GM18502 (cell line): Measurements from ENCODE around the gene SPRED1.
"Not testable (repeated sequence)": the region's sequence is repeated elsewhere in the genome, so short reads cannot be mapped to it uniquely, and the experiment has no call there.

Source experiments
- ATAC-seq: cut with Tn5 transposase; IDR thresholded peaks from one replicate; pipeline ENCODE4 v1.9.1; 2021; ENCODE audit warnings: mild to moderate bottlenecking; ENCODE audit not compliant: unreplicated experiment, poor library complexity

The SPRED1 gene

DNA sequence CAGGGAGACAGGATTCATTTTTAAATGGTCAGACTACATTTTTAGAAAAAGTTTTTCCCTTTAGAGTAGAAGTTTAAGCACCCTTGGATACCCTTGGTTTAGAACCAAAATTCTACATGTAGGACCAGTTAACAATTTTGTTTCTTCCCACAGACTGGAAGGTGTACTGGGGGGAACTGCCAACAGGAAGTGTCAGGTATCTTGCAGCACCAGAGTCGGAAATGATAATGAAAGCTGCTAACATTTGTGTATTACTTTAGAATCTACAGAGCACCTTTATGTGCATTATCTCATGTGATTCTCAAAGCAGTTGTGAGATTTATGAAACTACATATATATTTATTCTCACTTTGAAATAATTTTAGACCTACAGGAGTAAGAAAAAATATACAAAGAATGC, 21.5 kb downstream of the SPRED1 start:
- no peak for ATAC-seq

DNA sequence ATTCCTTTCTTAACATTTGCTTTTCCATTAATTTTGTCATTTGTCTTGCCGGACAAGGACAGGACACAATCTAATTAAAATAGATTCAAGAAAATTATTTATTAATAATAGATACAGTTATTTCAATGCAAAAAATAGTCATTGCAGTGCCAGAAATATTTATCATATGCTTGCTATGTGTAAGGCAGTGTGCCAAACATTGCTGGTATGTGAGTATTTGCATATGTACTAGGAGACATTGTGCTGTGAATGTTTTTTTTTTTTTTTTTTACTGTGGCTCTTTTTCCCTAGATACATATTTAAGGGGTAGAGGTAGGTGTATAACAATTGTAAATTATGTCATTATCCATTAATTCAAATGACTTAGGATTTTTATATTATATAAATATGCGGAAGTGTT, 23.3 kb downstream of the SPRED1 start:
- ATAC-seq, result no peak

DNA sequence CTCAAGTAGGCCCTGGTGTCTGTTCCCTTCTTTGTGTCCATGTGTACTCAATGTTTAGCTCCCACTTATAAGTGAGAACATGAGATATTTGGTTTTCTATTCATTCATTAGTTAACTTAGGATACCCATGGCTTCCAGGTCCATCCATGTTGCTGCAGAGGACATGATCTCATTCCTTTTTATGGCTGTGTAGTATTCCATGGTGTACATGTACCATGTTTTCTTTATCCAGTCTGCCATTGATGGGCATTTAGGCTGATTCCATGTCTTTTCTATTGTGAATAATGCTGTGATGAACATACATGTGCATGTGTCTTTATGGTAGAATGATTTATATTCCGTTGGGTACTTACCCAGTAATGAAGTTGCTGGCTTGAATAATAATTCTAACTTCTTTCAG, 24.6 kb downstream of the SPRED1 start:
- not testable (repeated sequence) for ATAC-seq

- no peak for ATAC-seq
These were observed 28.4 kb downstream of the SPRED1 start for GRCh38 chr15:38281031-38281430.

GRCh38 chr15:38283010-38283409, 30.4 kb downstream of the SPRED1 start:
- no peak for ATAC-seq

- no peak for ATAC-seq
These were observed 32.8 kb downstream of the SPRED1 start for GRCh38 chr15:38285456-38285855.

DNA sequence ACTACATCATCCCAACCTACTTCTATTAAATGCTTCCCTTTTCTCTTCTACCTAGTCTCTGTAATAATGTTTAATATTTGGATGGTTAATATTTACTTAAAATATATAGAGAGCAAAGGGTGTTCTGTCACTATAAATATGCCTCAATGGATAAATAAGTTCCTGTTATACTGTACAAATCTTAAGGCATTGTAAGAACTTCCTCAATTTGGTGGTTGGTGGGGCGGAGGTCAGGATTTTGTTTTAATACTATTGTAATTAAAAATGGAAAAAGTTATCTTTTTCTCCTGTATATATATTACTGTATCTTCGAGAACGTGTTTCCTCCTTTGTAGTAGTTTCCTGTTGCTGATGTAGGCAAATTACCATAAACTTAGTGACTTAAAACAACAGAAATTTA, 41.5 kb downstream of the SPRED1 start:
- ATAC-seq, result no peak

DNA sequence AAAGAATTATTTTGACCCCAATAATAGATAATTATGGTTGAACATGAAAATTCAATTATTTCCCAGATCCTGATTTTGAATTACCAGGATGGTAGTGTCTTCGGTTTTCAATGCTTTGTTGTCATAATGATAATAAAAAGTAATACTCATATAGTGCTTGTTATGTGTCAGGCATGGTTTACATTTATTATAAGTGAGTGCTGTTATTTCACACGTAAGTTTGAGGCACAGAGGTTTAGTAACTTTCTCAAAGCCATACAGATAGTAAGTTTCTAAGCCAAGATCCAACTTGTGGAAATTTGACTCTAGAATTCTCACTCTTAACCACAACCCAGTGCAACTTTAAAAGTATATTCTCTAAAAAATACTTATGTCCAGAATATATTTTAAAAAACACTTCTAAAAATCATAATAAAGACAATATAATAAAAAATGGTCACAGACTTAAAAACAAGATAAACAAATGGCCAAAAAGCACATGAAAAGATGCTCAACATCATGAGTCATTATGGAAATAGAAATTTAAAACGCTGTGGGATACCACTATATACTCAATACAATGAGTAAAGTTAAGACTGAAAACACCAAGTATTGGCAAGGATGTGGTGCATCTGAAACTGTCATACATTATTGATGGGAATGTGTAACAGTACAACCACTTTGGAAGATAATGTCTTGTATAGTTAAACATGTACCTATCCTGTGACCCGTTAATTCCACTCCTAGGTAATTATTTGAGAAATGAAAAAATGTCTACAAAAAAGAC, 45.2 kb downstream of the SPRED1 start:
- ATAC-seq, result peak; percentile 86

DNA sequence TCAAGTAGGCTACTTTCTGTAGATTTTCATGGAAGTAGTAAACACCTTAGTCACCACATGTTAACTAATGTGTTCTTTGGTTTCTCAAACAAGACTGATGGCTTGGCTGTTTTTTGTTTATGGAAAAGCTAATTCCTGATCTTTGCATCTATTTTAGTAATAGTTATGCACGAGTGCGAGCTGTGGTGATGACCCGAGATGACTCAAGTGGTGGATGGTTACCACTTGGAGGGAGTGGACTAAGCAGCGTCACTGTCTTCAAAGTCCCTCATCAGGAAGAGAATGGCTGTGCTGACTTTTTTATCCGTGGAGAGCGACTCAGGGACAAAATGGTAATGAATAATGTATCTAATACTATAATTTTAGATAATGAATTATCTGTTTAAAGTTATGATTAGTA, 46.6 kb downstream of the SPRED1 start:
- ATAC-seq, result no peak

- no peak for ATAC-seq
These were observed 47.8 kb downstream of the SPRED1 start for GRCh38 chr15:38300395-38300794.

GRCh38 chr15:38304481-38304880, 51.8 kb downstream of the SPRED1 start:
- ATAC-seq, result no peak

GRCh38 chr15:38307251-38307650, 54.6 kb downstream of the SPRED1 start:
- ATAC-seq, result no peak

DNA sequence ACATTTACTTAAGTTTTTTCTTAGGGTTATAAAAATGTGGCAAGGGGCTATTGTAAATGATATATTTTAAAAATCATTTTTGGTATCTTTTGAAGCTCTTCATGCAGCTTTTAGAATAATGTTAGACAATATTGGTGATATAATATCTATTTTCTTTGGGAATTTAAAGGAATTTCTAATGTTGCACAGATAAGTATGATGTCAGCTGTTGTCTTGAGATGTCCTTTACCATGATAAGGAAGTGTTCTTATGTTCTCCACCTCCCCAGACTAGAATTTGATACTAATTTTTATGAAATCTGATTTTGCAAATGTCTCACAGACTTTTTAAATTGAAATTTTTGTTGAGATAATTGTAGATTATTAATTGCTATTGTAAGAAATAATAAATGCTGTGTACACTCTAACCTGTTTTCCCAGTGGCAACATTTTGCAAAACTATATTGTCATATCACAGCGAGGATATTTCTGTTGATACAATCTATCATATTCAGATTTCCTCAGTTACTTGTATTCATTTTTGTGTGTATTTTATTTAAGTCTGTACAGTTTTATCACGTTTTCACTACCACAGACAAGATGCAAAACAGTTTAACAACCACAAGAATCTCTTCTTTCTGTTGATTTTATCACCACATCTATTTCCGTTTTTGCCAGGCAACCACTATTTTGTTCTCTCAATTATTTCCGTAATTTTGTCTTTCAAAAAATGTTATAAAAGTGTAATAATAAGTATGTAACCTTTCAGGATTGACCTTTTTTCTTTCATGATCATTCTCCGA, 55.4 kb downstream of the SPRED1 start:
- no peak for ATAC-seq

- ATAC-seq, result peak; percentile 66
These were observed 56.2 kb downstream of the SPRED1 start for GRCh38 chr15:38308797-38309196.

DNA sequence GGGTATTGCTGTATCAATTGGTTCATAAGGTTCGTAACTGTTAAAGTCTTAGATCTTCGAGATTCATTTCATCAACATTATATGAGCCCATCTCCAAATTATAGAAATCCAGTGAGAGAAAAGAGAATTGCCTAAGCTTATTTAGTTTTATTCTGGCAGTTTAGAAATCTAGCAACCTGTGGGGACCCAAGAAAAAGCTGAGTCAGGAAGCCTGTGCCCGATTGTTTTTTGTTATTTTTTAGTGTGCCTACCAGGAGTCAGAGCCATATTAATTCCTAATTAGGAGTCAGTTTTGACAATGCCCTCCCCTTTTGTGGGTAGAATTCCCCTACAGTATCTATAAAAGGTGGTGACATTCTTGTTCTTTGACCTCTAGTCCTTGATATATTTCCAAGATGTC, 59.6 kb downstream of the SPRED1 start:
- ATAC-seq, result no peak

DNA sequence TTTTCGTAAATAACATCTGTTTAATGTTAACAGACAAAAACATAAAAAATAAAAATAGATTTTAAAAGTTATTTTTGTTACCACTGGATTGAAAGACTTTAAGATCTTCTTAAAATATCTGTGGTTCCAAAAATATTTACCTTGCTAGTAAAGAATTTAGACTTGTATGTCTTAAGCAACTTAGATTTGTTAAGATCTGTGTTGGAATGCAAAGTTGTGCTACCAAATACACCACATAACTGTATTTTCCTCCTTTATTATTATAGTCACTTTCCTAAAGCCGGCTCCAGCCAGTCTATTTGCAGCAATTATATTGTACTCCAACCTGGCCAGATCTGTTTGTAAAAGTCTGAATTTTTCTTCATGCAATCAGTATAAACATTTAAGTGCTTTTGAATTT, 63.7 kb downstream of the SPRED1 start:
- ATAC-seq, result no peak

DNA sequence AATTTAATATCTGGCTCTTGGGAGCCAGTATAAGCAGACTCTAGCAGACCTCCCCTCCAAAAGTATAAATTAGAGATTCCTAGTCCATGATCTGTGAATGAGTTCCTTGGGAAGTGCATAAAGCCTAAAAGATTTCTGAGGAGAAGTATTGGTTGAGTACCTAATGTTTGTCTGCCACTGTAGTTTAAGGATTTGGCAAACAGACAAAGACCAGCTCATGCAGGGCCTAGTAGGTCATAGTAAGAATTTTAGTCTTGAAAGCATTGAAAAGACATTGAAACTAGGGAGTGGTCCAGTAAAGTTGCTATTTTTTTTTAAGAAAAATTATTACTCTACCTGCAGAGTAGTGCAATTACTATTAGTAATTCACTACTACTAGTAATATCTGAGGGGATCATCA, 67.5 kb downstream of the SPRED1 start:
- ATAC-seq, result no peak

- no peak for ATAC-seq
These were observed 68.2 kb downstream of the SPRED1 start for GRCh38 chr15:38320866-38321265.

DNA sequence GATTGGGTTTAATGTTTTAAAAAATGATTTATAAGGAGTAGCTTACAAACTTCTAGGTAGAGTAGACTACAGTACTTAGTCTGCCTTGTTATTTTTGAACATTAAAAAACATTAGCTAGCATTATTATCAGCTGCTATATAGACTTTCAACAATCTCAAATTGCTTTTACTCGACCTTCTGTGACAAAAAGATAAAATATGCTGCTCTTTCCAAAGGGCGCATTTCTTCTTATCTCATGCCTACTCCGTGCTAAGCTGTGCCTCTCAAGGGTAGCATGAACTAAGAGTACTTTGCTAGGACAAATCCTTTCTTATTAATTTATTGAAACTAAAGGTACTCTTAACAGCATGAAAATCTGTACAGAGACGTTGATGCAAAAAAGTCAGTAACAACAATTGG, 71.3 kb downstream of the SPRED1 start:
- ATAC-seq, result no peak

DNA sequence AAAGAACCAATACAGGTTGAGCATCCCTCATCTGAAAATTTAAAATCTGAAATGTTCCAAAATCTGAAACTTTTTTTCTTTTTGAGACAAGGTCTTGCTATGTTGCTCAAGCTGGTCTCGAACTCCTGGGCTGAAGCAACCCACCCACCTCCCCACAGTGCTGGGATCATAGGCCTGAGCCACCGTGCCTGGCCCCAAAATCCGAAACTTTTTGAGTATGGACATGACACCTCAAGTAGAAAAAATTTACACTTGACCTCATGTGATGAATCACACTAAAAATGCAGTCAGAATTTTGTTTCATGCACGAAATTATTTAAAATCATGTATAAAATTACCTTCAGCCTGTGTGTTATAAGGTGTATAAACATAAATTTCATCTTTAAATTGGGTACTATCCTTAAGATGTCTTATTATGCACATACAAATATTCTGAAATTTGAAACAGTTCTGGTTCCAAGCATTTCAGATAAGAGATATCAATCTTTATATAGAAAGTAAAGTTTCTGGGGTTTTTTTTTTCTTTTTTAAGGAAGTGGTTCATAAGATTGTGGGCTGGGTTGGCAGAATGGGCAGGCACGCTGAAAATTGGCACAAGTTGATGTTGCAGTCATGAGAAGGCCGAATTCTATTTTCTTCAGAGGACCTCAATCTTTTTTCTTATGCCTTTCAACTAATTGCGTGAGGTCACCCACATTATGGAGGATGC, 72.5 kb downstream of the SPRED1 start:
- no peak for ATAC-seq

DNA sequence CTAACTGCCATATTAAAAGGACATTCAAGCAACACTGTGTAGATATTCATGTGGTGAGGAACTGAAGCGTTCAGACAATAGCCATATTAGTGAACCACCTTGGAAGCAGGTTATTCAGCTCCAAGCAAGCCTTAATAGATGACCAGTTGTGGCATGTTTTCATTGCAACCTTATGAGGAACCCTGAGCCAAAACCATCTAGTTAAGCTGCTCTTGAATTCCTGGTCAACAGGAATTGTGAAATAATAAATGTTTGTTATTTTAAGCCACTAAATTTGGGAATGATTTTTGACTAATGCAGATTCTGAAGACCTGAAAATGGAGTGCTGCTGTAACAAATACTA, 73.0 kb downstream of the SPRED1 start:
- no peak for ATAC-seq
